Stimulated activated CD8-positive, alpha-beta memory T cell treated with anti-CD3 and anti-CD28 coated beads, Interleukin-15, amount 100 ng/mL, for 1 hour (primary cell): ENCODE data around the gene C11orf87.

ENCODE experiments used
- DNase-seq: peaks from one replicate; pipeline ENCODE4 v3.0.0-alpha.2; 2020; ENCODE audit warnings: low read depth

The C11orf87 gene

DNA sequence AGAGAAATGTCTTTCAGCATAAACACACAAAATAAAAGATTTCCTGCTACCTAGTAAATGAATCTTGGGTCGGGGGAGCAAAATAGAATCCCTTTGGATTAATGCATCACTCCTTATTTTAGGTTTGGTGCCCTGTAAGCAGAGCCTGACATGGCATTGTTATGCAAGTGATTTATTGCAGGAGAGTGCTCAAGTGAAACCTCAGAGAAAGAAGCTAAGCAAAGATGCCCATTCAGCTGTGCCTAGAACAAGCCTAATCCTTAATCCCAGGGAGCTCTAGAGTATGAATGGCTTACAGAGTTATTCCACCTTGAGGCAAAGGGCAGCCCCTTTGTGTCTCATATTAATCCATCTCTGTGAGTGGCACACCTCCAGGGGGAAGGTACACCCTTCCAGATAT lies 21.1 kb downstream of the C11orf87 start:
- no peak for DNase-seq

GRCh38 chr11:109454857-109455256 lies 32.9 kb downstream of the C11orf87 start:
- DNase-seq: no peak
